OCI-LY7 (cell line): Measurements from ENCODE around the gene AP1B1.

Source experiments
- EZH2phosphoT487 ChIP-seq: fragments of 200-600 bp; sonication (generic); IDR thresholded peaks from 2 replicates; pipeline ENCODE4 v1.6.1; 2018; ENCODE audit warnings: low read depth, borderline replicate concordance, mild to moderate bottlenecking, mixed run types, antibody characterized with exemption, low read length, moderate library complexity, mixed read lengths
- TF ChIP-seq, protein P1 (sequence below): fragments of 200-600 bp; sonication (generic); conservative IDR thresholded peaks from 2 replicates; pipeline ENCODE4 v1.5.1; 2014; ENCODE audit warnings: mild to moderate bottlenecking, antibody characterized with exemption, low read length, moderate library complexity, mixed read lengths

DNA sequence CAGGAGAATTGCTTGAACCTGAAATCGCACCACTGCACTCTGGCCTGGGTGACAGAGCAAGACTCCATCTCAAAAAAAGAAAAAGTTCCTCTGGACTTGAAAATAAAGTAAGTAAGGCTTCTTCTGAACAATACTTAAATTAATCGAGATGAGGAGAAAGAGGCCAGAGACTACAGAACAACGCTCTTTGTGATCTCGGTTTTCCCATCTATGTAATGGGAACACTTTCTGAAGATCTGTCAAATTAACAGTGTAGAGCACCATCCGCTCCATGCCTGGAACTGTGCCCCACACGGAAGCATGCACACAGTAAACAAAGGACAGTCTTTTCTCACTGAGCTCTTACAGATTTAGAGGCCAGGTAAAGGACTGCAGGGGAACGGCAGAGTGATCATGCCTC lies 9.1 kb downstream of the AP1B1 start:
- TF ChIP-seq, protein P1, sequence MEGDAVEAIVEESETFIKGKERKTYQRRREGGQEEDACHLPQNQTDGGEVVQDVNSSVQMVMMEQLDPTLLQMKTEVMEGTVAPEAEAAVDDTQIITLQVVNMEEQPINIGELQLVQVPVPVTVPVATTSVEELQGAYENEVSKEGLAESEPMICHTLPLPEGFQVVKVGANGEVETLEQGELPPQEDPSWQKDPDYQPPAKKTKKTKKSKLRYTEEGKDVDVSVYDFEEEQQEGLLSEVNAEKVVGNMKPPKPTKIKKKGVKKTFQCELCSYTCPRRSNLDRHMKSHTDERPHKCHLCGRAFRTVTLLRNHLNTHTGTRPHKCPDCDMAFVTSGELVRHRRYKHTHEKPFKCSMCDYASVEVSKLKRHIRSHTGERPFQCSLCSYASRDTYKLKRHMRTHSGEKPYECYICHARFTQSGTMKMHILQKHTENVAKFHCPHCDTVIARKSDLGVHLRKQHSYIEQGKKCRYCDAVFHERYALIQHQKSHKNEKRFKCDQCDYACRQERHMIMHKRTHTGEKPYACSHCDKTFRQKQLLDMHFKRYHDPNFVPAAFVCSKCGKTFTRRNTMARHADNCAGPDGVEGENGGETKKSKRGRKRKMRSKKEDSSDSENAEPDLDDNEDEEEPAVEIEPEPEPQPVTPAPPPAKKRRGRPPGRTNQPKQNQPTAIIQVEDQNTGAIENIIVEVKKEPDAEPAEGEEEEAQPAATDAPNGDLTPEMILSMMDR = no peak
- TF ChIP-seq EZH2phosphoT487 = no peak
